HG03135 (cell line): ENCODE measurements around the gene UBE2K.
A peak's percentile ranks its signal among the peaks of the same experiment; 100 is the strongest.
"Not testable (repeated sequence)": the region's sequence is repeated elsewhere in the genome, so short reads cannot be mapped to it uniquely, and the experiment has no call there.

Experiments
- ATAC-seq: cut with Tn5 transposase; IDR thresholded peaks from one replicate; pipeline ENCODE4 v1.9.1; 2021; ENCODE audit warnings: mild to moderate bottlenecking, moderate library complexity; ENCODE audit not compliant: unreplicated experiment

The UBE2K gene

GRCh38 chr4:39721788-39722187, 23.9 kb downstream of the UBE2K start:
- no peak for ATAC-seq

GRCh38 chr4:39729557-39729956, 31.6 kb downstream of the UBE2K start:
- no peak for ATAC-seq

GRCh38 chr4:39730072-39730471, 32.1 kb downstream of the UBE2K start:
- ATAC-seq = no peak

GRCh38 chr4:39731908-39732307, 34.0 kb downstream of the UBE2K start:
- no peak for ATAC-seq

GRCh38 chr4:39732728-39733127, 34.8 kb downstream of the UBE2K start:
- no peak for ATAC-seq

- ATAC-seq = not testable (repeated sequence)
Measured at GRCh38 chr4:39739591-39739990, 41.7 kb downstream of the UBE2K start.

- no peak for ATAC-seq
Measured at GRCh38 chr4:39741401-39741800, 43.5 kb downstream of the UBE2K start.

GRCh38 chr4:39745920-39746319, 48.0 kb downstream of the UBE2K start:
- no peak for ATAC-seq

GRCh38 chr4:39750216-39750615, 52.3 kb downstream of the UBE2K start:
- ATAC-seq = no peak

GRCh38 chr4:39754309-39754708, 56.4 kb downstream of the UBE2K start:
- no peak for ATAC-seq

GRCh38 chr4:39756159-39756558, 58.2 kb downstream of the UBE2K start:
- ATAC-seq = no peak

- no peak for ATAC-seq
Measured at GRCh38 chr4:39758176-39758575, 60.2 kb downstream of the UBE2K start.

- ATAC-seq = no peak
Measured at GRCh38 chr4:39759569-39759968, 61.6 kb downstream of the UBE2K start.

GRCh38 chr4:39761005-39761667, 63.2 kb downstream of the UBE2K start:
- no peak for ATAC-seq

GRCh38 chr4:39763714-39764572, 66.0 kb downstream of the UBE2K start:
- peak; percentile 56 for ATAC-seq

GRCh38 chr4:39770005-39770404, 72.1 kb downstream of the UBE2K start:
- ATAC-seq = no peak

- ATAC-seq = no peak
Measured at GRCh38 chr4:39770471-39770870, 72.5 kb downstream of the UBE2K start.

GRCh38 chr4:39770969-39771724, 73.2 kb downstream of the UBE2K start:
- ATAC-seq = no peak

GRCh38 chr4:39781988-39782387, 84.1 kb downstream of the UBE2K start:
- not testable (repeated sequence) for ATAC-seq

- ATAC-seq = no peak
Measured at GRCh38 chr4:39785083-39785482, 87.1 kb downstream of the UBE2K start.

GRCh38 chr4:39786838-39787237, 88.9 kb downstream of the UBE2K start:
- ATAC-seq = no peak

- no peak for ATAC-seq
Measured at GRCh38 chr4:39792128-39792527, 94.2 kb downstream of the UBE2K start.
